ENCODE results near the gene CAPN13. TPM values are rescaled to one million over a fixed set of nuclear protein-coding genes. Genes with fewer than 3 reads are reported as not detected.

Gene CAPN13
- total RNA-seq, 2 donors from 2014 or later: 1.1 TPM; not detected in 1

- no peak for ATAC-seq (ENCODE audit: insufficient number of reproducible peaks, low FRiP score, low read depth)
- Histone ChIP-seq H3K36me3 (no peaks in the 10 kb centered on the region), H3K9me3 (no peaks in the 10 kb centered on the region), H3K4me1 (ENCODE audit: control insufficient read depth in 1 of 2, low read depth in 2 of 2) (no peaks in the 10 kb centered on the region), H3K27ac (no peak overlapping the region), H3K4me3 (no peak overlapping the region), H3K27me3 (replicated peaks; ENCODE audit: insufficient read depth) (no peaks in the 10 kb centered on the region)
- no peak for TF ChIP-seq CTCF (IDR thresholded peaks at IDR 0.05)
- no peak for DNase-seq (ENCODE audit: low spot score)
Measured at GRCh38 chr2:30775833-30776232, 31.4 kb downstream of the CAPN13 start.

GRCh38 chr2:30772021-30772705, 35.1 kb downstream of the CAPN13 start:
- no peak for TF ChIP-seq CTCF (IDR thresholded peaks at IDR 0.05)
- no peak for DNase-seq (ENCODE audit: low spot score)

GRCh38 chr2:30770816-30771576, 36.2 kb downstream of the CAPN13 start:
- Histone ChIP-seq H3K9me3 (no peaks in the 10 kb centered on the region), H3K4me1 (ENCODE audit: control insufficient read depth in 1 of 2, low read depth in 2 of 2) (no peaks in the 10 kb centered on the region), H3K27ac (no peak overlapping the region), H3K4me3 (no peak overlapping the region), H3K36me3 (no peaks in the 10 kb centered on the region), H3K27me3 (replicated peaks; ENCODE audit: insufficient read depth) (no peaks in the 10 kb centered on the region)
- DNase-seq (ENCODE audit: low spot score) (no peak), ATAC-seq (ENCODE audit: insufficient number of reproducible peaks, low FRiP score, low read depth) (no peak)
- TF ChIP-seq CTCF (IDR thresholded peaks at IDR 0.05): no peak

More at GRCh38 chr2:30772021-30772705, 35.1 kb downstream of the CAPN13 start:
- Histone ChIP-seq H3K27me3 (replicated peaks; ENCODE audit: insufficient read depth) (no peaks in the 10 kb centered on the region), H3K4me1 (ENCODE audit: control insufficient read depth in 1 of 2, low read depth in 2 of 2) (no peaks in the 10 kb centered on the region), H3K27ac (no peak overlapping the region), H3K4me3 (no peak overlapping the region), H3K36me3 (no peaks in the 10 kb centered on the region), H3K9me3 (no peaks in the 10 kb centered on the region)
- ATAC-seq (ENCODE audit: insufficient number of reproducible peaks, low FRiP score, low read depth): no peak

- H3K4me3 ChIP-seq: no peak overlapping the region
- no peak for ATAC-seq (ENCODE audit: insufficient number of reproducible peaks, low FRiP score, low read depth)
- H3K4me1 ChIP-seq (ENCODE audit: control insufficient read depth in 1 of 2, low read depth in 2 of 2): no peaks in the 10 kb centered on the region
- H3K9me3 ChIP-seq: no peaks in the 10 kb centered on the region
- no peak overlapping the region for H3K27ac ChIP-seq
- no peaks in the 10 kb centered on the region for H3K27me3 ChIP-seq (replicated peaks; ENCODE audit: insufficient read depth)
- no peaks in the 10 kb centered on the region for H3K36me3 ChIP-seq
- no peak for TF ChIP-seq CTCF (IDR thresholded peaks at IDR 0.05)
- no peak for DNase-seq (ENCODE audit: low spot score)
Measured at GRCh38 chr2:30769891-30770462, 37.3 kb downstream of the CAPN13 start.

GRCh38 chr2:30769481-30769780, 37.8 kb downstream of the CAPN13 start:
- DNase-seq (ENCODE audit: low spot score) (no peak), ATAC-seq (ENCODE audit: insufficient number of reproducible peaks, low FRiP score, low read depth) (no peak)
- no peak for TF ChIP-seq CTCF (IDR thresholded peaks at IDR 0.05)

More at GRCh38 chr2:30769481-30769780, 37.8 kb downstream of the CAPN13 start:
- Histone ChIP-seq H3K4me1 (ENCODE audit: control insufficient read depth in 1 of 2, low read depth in 2 of 2) (no peaks in the 10 kb centered on the region), H3K36me3 (no peaks in the 10 kb centered on the region), H3K9me3 (no peaks in the 10 kb centered on the region), H3K4me3 (no peak overlapping the region), H3K27me3 (replicated peaks; ENCODE audit: insufficient read depth) (no peaks in the 10 kb centered on the region), H3K27ac (no peak overlapping the region)

All from thoracic aorta (tissue), 2 donors.